ENCODE data around the gene CCNJ. TPM values are rescaled to one million over a fixed set of nuclear protein-coding genes. Genes with fewer than 3 reads are reported as not detected.

CCNJ gene
- total and polyA plus RNA-seq, 9 of the 15 experiments (the other 6 are each of a cell fraction or from before 2014, with no cell fraction given): 0.69 to 15.7 (median 9.2) TPM

DNA sequence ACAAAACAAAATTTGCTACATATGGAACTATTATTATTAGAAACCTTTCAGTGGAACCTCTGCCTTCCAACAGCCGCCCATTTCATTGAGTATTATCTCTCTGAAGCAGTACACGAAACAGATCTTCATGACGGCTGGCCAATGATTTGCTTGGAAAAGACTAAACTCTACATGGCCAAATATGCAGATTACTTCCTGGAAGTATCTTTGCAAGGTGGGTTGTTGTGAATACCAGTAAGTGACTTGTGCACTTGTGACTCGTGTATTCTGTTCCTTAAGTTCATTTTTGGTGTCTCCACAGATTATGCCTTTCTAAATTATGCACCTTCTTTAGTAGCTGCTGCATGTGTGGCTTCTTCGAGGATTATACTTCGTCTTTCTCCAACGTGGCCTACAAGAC is 13.4 kb downstream of the CCNJ start:
- Histone ChIP-seq H3K9me1 (ENCODE audit: control insufficient read depth, insufficient read depth, low read length) (no peaks in the 10 kb centered on the region), H3K4me1 (replicated peaks in 1 of 2; ENCODE audit: control insufficient read depth in 2 of 2, insufficient read depth in 2 of 2, low read length in 2 of 2) (peaks cover 0 to 2% of the 10 kb centered on the region in 2 experiments; a peak in 3 of 5 replicates), H3K27me3 (ENCODE audit: control insufficient read depth in 2 of 2, insufficient read depth in 2 of 2, low read length in 2 of 2) (no peaks in the 10 kb centered on the region), H3K4me2 (ENCODE audit: insufficient read depth, low read length) (no peak overlapping the region), H3K36me3 (ENCODE audit: control insufficient read depth, insufficient read depth, low read length) (peaks cover 73% of the 10 kb centered on the region), H3K79me2 (ENCODE audit: control insufficient read depth, insufficient read depth, low read length) (peaks cover 26% of the 10 kb centered on the region), H2AFZ (ENCODE audit: low read depth, low read length) (no peak overlapping the region), H3K9ac (ENCODE audit: insufficient read depth in 1 of 2, low read depth in 2 of 2, low read length in 2 of 2) (no peak overlapping the region), H3K4me3 (no peak overlapping the region), H3K27ac (ENCODE audit: extremely low read depth, low read depth, low read length) (no peak overlapping the region; the same call in 2 of the 3 replicates), H3K9me3 (replicated peaks; ENCODE audit: control insufficient read depth, insufficient read depth, low read depth, low read length) (no peaks in the 10 kb centered on the region), H4K20me1 (replicated peaks; ENCODE audit: control insufficient read depth, insufficient read depth, low read length) (no peaks in the 10 kb centered on the region)
- FAIRE-seq (no peak), DNase-seq (ENCODE audit: extremely low read depth in 1 of 4, low spot score in 3 of 4) (no peak), ATAC-seq (no peak)
- WGBS (ENCODE audit: insufficient coverage, low coverage, missing lambda C conversion rate): 69% methylated on average over 7 of the region's 7 CpGs
- no TSS peak for BruUV-seq (replicated peaks)
- in situ Hi-C loops (cut with MboI): no loop called here
- CTCF ChIA-PET (ENCODE audit: low intra/inter-chr PET ratio): no interaction called here
- TF ChIP-seq FOSL1 (tag; conservative IDR thresholded peaks at IDR 0.05) (no peak), JUN (IDR thresholded peaks at IDR 0.05; ENCODE audit: borderline replicate concordance, low read depth, low read length) (no peak), JUN (CRISPR knock-in tag; IDR thresholded peaks at IDR 0.05; ENCODE audit: borderline replicate concordance) (no peak), BRF2 (IDR thresholded peaks at IDR 0.05; ENCODE audit: borderline replicate concordance, insufficient read depth, insufficient read length) (no peak), HDAC8 (tag; IDR thresholded peaks at IDR 0.05) (no peak), SRF (CRISPR knock-in tag; IDR thresholded peaks at IDR 0.05) (peak in 1 of 2 experiments; percentile 91; a peak in 2 of 4 replicates), HNRNPUL1 (IDR thresholded peaks at IDR 0.05; ENCODE audit: low read length) (no peak)
- TF ChIP-seq, protein P1, sequence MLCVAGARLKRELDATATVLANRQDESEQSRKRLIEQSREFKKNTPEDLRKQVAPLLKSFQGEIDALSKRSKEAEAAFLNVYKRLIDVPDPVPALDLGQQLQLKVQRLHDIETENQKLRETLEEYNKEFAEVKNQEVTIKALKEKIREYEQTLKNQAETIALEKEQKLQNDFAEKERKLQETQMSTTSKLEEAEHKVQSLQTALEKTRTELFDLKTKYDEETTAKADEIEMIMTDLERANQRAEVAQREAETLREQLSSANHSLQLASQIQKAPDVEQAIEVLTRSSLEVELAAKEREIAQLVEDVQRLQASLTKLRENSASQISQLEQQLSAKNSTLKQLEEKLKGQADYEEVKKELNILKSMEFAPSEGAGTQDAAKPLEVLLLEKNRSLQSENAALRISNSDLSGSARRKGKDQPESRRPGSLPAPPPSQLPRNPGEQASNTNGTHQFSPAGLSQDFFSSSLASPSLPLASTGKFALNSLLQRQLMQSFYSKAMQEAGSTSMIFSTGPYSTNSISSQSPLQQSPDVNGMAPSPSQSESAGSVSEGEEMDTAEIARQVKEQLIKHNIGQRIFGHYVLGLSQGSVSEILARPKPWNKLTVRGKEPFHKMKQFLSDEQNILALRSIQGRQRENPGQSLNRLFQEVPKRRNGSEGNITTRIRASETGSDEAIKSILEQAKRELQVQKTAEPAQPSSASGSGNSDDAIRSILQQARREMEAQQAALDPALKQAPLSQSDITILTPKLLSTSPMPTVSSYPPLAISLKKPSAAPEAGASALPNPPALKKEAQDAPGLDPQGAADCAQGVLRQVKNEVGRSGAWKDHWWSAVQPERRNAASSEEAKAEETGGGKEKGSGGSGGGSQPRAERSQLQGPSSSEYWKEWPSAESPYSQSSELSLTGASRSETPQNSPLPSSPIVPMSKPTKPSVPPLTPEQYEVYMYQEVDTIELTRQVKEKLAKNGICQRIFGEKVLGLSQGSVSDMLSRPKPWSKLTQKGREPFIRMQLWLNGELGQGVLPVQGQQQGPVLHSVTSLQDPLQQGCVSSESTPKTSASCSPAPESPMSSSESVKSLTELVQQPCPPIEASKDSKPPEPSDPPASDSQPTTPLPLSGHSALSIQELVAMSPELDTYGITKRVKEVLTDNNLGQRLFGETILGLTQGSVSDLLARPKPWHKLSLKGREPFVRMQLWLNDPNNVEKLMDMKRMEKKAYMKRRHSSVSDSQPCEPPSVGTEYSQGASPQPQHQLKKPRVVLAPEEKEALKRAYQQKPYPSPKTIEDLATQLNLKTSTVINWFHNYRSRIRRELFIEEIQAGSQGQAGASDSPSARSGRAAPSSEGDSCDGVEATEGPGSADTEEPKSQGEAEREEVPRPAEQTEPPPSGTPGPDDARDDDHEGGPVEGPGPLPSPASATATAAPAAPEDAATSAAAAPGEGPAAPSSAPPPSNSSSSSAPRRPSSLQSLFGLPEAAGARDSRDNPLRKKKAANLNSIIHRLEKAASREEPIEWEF (CRISPR knock-in tag; IDR thresholded peaks at IDR 0.05): no peak
- POLR2A ChIA-PET: no interaction called here
- intact Hi-C loops (cut with micrococcal nuclease): no loop called here

Measured in K562 (cell line).